Cardiac muscle cell (in vitro differentiated cells and primary cell): ENCODE data around the gene PRKG1. TPM values are rescaled to one million over a fixed set of nuclear protein-coding genes. Genes with fewer than 3 reads are reported as not detected.

Source experiments
- DNase-seq, 2 donors: peaks; one replicate each; pipeline versions ENCODE4 v3.0.0 to v3.0.0-alpha.2; 2010 to 2017; ENCODE audit warnings: low read depth in 1 of 2, low spot score in 1 of 2
- H3K27ac ChIP-seq: fragments of 200-600 bp; sonication (generic); 2 replicates; pipeline ENCODE4 v1.5.1; 2016
- H3K27me3 ChIP-seq: fragments of 200-600 bp; sonication (generic); 2 replicates; pipeline ENCODE4 v1.6.0; 2016; ENCODE audit warnings: control low read depth
- H3K36me3 ChIP-seq: fragments of 200-600 bp; sonication (generic); 2 replicates; pipeline ENCODE4 v1.5.1; 2016; ENCODE audit warnings: control low read depth
- H3K4me1 ChIP-seq: fragments of 200-600 bp; sonication (generic); 2 replicates; pipeline ENCODE4 v1.8.1; 2017; ENCODE audit warnings: low read depth, mild to moderate bottlenecking, mixed run types
- H3K4me3 ChIP-seq: fragments of 200-600 bp; sonication (generic); 2 replicates; pipeline ENCODE4 v1.5.1; 2016; ENCODE audit warnings: mild to moderate bottlenecking
- H3K9me3 ChIP-seq: fragments of 200-600 bp; sonication (generic); 2 replicates; pipeline ENCODE4 v1.5.1; 2017; ENCODE audit warnings: low read depth, mild to moderate bottlenecking, control low read depth
- polyA plus RNA-seq: library from polyadenylated mRNA; unstranded; fragments of >200 nt; fragmentation: Nextera tagmentation; extraction: Ambion mirVana; gene quantifications from 2 replicates; pipeline ENCODE4 v1.2.1, GENCODE V29; 2016
- total RNA-seq: library from RNA; depleted of rRNA; stranded (reverse); fragments of >200 nt; gene quantifications from 2 replicates; pipeline ENCODE4 v1.2.3, GENCODE V29; 2016
- TF ChIP-seq, protein P1 (sequence below): IDR thresholded peaks from 2 replicates; pipeline ENCODE4 v1.5.1; 2012; ENCODE audit warnings: low read depth, mild to moderate bottlenecking, low read length

Gene PRKG1
- total and polyA plus RNA-seq, 2 experiments from 2014 or later, result 2.9 to 13.3 TPM

GRCh38 chr10:51377070-51377931, 303.0 kb downstream of the PRKG1 start:
- no peak overlapping the region for H3K27ac ChIP-seq
- peak in 1 of 2 donors; percentile 6 for DNase-seq
- no peaks in the 10 kb centered on the region for H3K9me3 ChIP-seq
- TF ChIP-seq, protein P1, sequence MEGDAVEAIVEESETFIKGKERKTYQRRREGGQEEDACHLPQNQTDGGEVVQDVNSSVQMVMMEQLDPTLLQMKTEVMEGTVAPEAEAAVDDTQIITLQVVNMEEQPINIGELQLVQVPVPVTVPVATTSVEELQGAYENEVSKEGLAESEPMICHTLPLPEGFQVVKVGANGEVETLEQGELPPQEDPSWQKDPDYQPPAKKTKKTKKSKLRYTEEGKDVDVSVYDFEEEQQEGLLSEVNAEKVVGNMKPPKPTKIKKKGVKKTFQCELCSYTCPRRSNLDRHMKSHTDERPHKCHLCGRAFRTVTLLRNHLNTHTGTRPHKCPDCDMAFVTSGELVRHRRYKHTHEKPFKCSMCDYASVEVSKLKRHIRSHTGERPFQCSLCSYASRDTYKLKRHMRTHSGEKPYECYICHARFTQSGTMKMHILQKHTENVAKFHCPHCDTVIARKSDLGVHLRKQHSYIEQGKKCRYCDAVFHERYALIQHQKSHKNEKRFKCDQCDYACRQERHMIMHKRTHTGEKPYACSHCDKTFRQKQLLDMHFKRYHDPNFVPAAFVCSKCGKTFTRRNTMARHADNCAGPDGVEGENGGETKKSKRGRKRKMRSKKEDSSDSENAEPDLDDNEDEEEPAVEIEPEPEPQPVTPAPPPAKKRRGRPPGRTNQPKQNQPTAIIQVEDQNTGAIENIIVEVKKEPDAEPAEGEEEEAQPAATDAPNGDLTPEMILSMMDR, result no peak
- H3K4me1 ChIP-seq, result peaks cover 6% of the 10 kb centered on the region
- no peaks in the 10 kb centered on the region for H3K27me3 ChIP-seq
- no peak overlapping the region for H3K4me3 ChIP-seq
- H3K36me3 ChIP-seq, result no peaks in the 10 kb centered on the region

GRCh38 chr10:51377932-51378599, 303.8 kb downstream of the PRKG1 start:
- H3K27ac ChIP-seq, result no peak overlapping the region
- DNase-seq, result no peak
- peaks cover 6% of the 10 kb centered on the region for H3K4me1 ChIP-seq
- H3K4me3 ChIP-seq, result no peak overlapping the region
- H3K9me3 ChIP-seq, result no peaks in the 10 kb centered on the region
- H3K27me3 ChIP-seq, result no peaks in the 10 kb centered on the region
- no peaks in the 10 kb centered on the region for H3K36me3 ChIP-seq
- TF ChIP-seq, protein P1, result no peak

DNA sequence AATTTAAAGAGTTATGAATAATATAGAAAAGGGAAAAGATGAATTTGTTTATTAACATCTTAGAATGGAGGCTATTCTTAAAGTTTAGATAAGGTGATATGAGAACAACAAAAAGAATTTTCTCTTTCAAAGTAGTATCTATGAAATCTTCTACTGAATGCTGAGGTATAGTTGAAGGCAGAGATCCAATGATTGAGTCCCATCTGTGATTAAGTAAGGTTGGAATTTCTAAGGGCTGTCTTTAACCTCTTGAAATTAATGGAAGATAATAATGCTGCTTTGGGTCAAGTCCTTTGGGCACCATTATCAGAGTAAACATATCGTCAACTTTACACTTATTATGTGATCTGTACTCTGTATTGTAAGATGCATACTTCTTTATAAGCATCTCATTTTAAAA, 307.9 kb downstream of the PRKG1 start:
- H3K4me3 ChIP-seq, result no peak overlapping the region
- H3K27ac ChIP-seq, result no peak overlapping the region
- H3K4me1 ChIP-seq, result peaks cover 5% of the 10 kb centered on the region

GRCh38 chr10:51384971-51385370, 310.7 kb downstream of the PRKG1 start:
- no peaks in the 10 kb centered on the region for H3K27me3 ChIP-seq
- H3K4me1 ChIP-seq, result no peaks in the 10 kb centered on the region
- TF ChIP-seq, protein P1, result no peak
- no peaks in the 10 kb centered on the region for H3K9me3 ChIP-seq
- no peak overlapping the region for H3K4me3 ChIP-seq
- DNase-seq, result no peak
- H3K36me3 ChIP-seq, result no peaks in the 10 kb centered on the region
- H3K27ac ChIP-seq, result no peak overlapping the region

More for the DNA sequence above, 307.9 kb downstream of the PRKG1 start:
- H3K9me3 ChIP-seq, result no peaks in the 10 kb centered on the region
- DNase-seq, result no peak
- TF ChIP-seq, protein P1, result no peak
- no peaks in the 10 kb centered on the region for H3K27me3 ChIP-seq
- no peaks in the 10 kb centered on the region for H3K36me3 ChIP-seq

DNA sequence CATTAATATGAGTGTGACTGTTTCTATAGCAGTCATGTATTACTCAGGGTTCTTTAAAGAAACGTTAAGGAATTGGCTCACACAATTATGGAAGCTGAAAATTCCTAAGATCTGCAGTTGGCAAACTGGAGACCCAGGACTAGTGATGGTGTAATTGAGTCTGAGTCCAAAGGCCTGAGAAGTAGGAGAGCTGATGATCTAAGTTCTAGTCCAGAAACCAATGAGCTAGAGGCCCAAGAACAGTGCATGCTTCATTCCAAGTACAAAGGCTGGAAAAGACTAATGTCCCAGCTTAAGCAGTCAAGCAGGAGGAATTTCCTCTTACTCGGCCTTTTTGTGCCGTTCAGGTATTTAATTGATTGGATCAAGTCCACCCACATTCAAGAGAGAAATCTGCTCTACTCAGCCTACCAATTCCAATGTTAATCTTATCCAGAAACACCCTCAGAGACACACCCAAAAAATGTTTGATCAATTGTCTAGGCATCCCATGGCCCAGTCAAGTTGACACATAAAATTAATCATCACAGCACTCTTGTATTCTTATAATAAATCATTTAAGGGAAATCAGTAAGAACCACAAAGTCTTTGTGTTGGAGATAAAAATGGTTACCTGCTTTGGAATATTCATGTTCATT, 312.1 kb downstream of the PRKG1 start:
- no peaks in the 10 kb centered on the region for H3K27me3 ChIP-seq
- H3K36me3 ChIP-seq, result no peaks in the 10 kb centered on the region
- TF ChIP-seq, protein P1, result no peak
- no peaks in the 10 kb centered on the region for H3K4me1 ChIP-seq
- H3K9me3 ChIP-seq, result no peaks in the 10 kb centered on the region
- DNase-seq, result no peak
- no peak overlapping the region for H3K27ac ChIP-seq
- no peak overlapping the region for H3K4me3 ChIP-seq
